ENCODE results near the gene NTRK3. TPM values are rescaled to one million over a fixed set of nuclear protein-coding genes. Genes with fewer than 3 reads are reported as not detected.

Gene NTRK3
- total RNA-seq, 1 experiment from 2014 or later: not detected

GRCh38 chr15:88234711-88235110 lies 21.8 kb downstream of the NTRK3 start:
- Histone ChIP-seq H3K4me1 (replicated peaks; ENCODE audit: insufficient read depth) (no peaks in the 10 kb centered on the region), H3K4me2 (no peak overlapping the region), H3K9me3 (ENCODE audit: insufficient read depth, low read depth) (no peaks in the 10 kb centered on the region), H3K4me3 (no peak overlapping the region), H3K27me3 (ENCODE audit: insufficient read depth, low read depth) (peaks cover 10% of the 10 kb centered on the region; the same call in 1 of the 2 replicates), H4K20me1 (ENCODE audit: insufficient read depth) (no peaks in the 10 kb centered on the region), H3K36me3 (ENCODE audit: low read depth) (no peaks in the 10 kb centered on the region), H3K79me2 (ENCODE audit: low read depth) (no peaks in the 10 kb centered on the region), H2AFZ (no peak overlapping the region), H3K9me2 (ENCODE audit: insufficient read depth) (no peaks in the 10 kb centered on the region), H3F3A (ENCODE audit: insufficient read depth, low read depth) (no peaks in the 10 kb centered on the region), H3K27ac (no peak overlapping the region)
- POLR2A ChIA-PET (ENCODE audit: unreplicated experiment): no interaction called here
- CTCF ChIA-PET: no interaction called here
- TF ChIP-seq EZH2 (IDR thresholded peaks at IDR 0.05; ENCODE audit: low read depth) (no peak), CTCF (conservative IDR thresholded peaks at IDR 0.05) (no peak)
- BruUV-seq (replicated peaks): no TSS peak
- intact Hi-C loops (cut with micrococcal nuclease; ENCODE audit: unreplicated experiment): no loop called here
- no peak for DNase-seq

- TF ChIP-seq CTCF (conservative IDR thresholded peaks at IDR 0.05) (no peak), EZH2 (IDR thresholded peaks at IDR 0.05; ENCODE audit: low read depth) (no peak)
- ChIA-PET POLR2A (ENCODE audit: unreplicated experiment) (no interaction called here), CTCF (no interaction called here)
- Histone ChIP-seq H3K4me1 (replicated peaks; ENCODE audit: insufficient read depth) (no peaks in the 10 kb centered on the region), H3K36me3 (ENCODE audit: low read depth) (no peaks in the 10 kb centered on the region), H3K4me3 (no peak overlapping the region), H3K27ac (no peak overlapping the region), H3K9me3 (ENCODE audit: insufficient read depth, low read depth) (no peaks in the 10 kb centered on the region), H3K4me2 (no peak overlapping the region), H3K9me2 (ENCODE audit: insufficient read depth) (no peaks in the 10 kb centered on the region), H3K27me3 (ENCODE audit: insufficient read depth, low read depth) (peaks cover 10% of the 10 kb centered on the region; the same call in 1 of the 2 replicates), H4K20me1 (ENCODE audit: insufficient read depth) (no peaks in the 10 kb centered on the region), H3F3A (ENCODE audit: insufficient read depth, low read depth) (no peaks in the 10 kb centered on the region), H3K79me2 (ENCODE audit: low read depth) (no peaks in the 10 kb centered on the region), H2AFZ (no peak overlapping the region)
- intact Hi-C loops (cut with micrococcal nuclease; ENCODE audit: unreplicated experiment): no loop called here
- no TSS peak for BruUV-seq (replicated peaks)
- no peak for DNase-seq
Measured at GRCh38 chr15:88233921-88234320, 22.6 kb downstream of the NTRK3 start.

- intact Hi-C loops (cut with micrococcal nuclease; ENCODE audit: unreplicated experiment): no loop called here
- CTCF ChIA-PET: no interaction called here
- Histone ChIP-seq H3K4me2 (no peak overlapping the region), H3K27me3 (ENCODE audit: insufficient read depth, low read depth) (peaks cover 5% of the 10 kb centered on the region; the same call in 1 of the 2 replicates), H3K27ac (no peak overlapping the region), H3K9me3 (ENCODE audit: insufficient read depth, low read depth) (no peaks in the 10 kb centered on the region), H2AFZ (no peak overlapping the region), H3F3A (ENCODE audit: insufficient read depth, low read depth) (no peaks in the 10 kb centered on the region), H3K4me1 (replicated peaks; ENCODE audit: insufficient read depth) (no peaks in the 10 kb centered on the region), H3K36me3 (ENCODE audit: low read depth) (no peaks in the 10 kb centered on the region), H4K20me1 (ENCODE audit: insufficient read depth) (no peaks in the 10 kb centered on the region), H3K4me3 (no peak overlapping the region), H3K79me2 (ENCODE audit: low read depth) (no peaks in the 10 kb centered on the region), H3K9me2 (ENCODE audit: insufficient read depth) (no peaks in the 10 kb centered on the region)
- TF ChIP-seq CTCF (conservative IDR thresholded peaks at IDR 0.05): no peak
- no peak for TF ChIP-seq EZH2 (IDR thresholded peaks at IDR 0.05; ENCODE audit: low read depth)
- POLR2A ChIA-PET (ENCODE audit: unreplicated experiment): no interaction called here
- BruUV-seq (replicated peaks): no TSS peak
- DNase-seq: no peak
Measured at GRCh38 chr15:88232771-88233201, 23.8 kb downstream of the NTRK3 start.

All from PC-9 (cell line).